Bronchial epithelial cell (primary cell): Measurements from ENCODE around the gene TMEM63C. TPM values are rescaled to one million over a fixed set of nuclear protein-coding genes. Genes with fewer than 3 reads are reported as not detected.

Experiments
- DNase-seq: peaks from one replicate; pipeline ENCODE4 v3.0.0-alpha.2; 2010; ENCODE audit warnings: low read depth
- FAIRE-seq: peaks from 2 replicates; lab custom pipeline; 2011; peaks lifted over from hg19 to GRCh38; lab: Jason Lieb, UNC
- H3K27me3 ChIP-seq: 2 replicates; pipeline ENCODE4 v1.5.1; 2011; ENCODE audit warnings: low read length; ENCODE audit not compliant: control insufficient read depth, insufficient read depth
- H3K36me3 ChIP-seq: 2 replicates; pipeline ENCODE4 v1.5.1; 2011; ENCODE audit warnings: low read length; ENCODE audit not compliant: control insufficient read depth, insufficient read depth
- H3K4me3 ChIP-seq: 2 replicates; pipeline ENCODE4 v1.5.1; 2011; ENCODE audit warnings: mild to moderate bottlenecking, low read depth, low read length, control low read depth
- total RNA-seq: library from RNA; depleted of rRNA; stranded (reverse); fragments of >200 nt; gene quantifications from 2 replicates; pipeline ENCODE4 v1.2.1, GENCODE V29; 2014
- TF ChIP-seq, protein P1 (sequence below): IDR thresholded peaks from 2 replicates; pipeline ENCODE4 v1.5.1; 2011; ENCODE audit warnings: mild to moderate bottlenecking, moderate library complexity, low read length, control low read depth, inconsistent platforms; ENCODE audit not compliant: insufficient read depth, severe bottlenecking

The TMEM63C gene
- total RNA-seq, 1 donor from 2014 or later = 0.79 TPM

- FAIRE-seq = no peak
- Histone ChIP-seq H3K27me3 (peaks cover 3% of the 10 kb centered on the region), H3K4me3 (no peak overlapping the region), H3K36me3 (no peaks in the 10 kb centered on the region)
- TF ChIP-seq, protein P1, sequence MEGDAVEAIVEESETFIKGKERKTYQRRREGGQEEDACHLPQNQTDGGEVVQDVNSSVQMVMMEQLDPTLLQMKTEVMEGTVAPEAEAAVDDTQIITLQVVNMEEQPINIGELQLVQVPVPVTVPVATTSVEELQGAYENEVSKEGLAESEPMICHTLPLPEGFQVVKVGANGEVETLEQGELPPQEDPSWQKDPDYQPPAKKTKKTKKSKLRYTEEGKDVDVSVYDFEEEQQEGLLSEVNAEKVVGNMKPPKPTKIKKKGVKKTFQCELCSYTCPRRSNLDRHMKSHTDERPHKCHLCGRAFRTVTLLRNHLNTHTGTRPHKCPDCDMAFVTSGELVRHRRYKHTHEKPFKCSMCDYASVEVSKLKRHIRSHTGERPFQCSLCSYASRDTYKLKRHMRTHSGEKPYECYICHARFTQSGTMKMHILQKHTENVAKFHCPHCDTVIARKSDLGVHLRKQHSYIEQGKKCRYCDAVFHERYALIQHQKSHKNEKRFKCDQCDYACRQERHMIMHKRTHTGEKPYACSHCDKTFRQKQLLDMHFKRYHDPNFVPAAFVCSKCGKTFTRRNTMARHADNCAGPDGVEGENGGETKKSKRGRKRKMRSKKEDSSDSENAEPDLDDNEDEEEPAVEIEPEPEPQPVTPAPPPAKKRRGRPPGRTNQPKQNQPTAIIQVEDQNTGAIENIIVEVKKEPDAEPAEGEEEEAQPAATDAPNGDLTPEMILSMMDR = no peak
- no peak for DNase-seq
Observed at GRCh38 chr14:77260199-77260598, 78.6 kb downstream of the TMEM63C start.

DNA sequence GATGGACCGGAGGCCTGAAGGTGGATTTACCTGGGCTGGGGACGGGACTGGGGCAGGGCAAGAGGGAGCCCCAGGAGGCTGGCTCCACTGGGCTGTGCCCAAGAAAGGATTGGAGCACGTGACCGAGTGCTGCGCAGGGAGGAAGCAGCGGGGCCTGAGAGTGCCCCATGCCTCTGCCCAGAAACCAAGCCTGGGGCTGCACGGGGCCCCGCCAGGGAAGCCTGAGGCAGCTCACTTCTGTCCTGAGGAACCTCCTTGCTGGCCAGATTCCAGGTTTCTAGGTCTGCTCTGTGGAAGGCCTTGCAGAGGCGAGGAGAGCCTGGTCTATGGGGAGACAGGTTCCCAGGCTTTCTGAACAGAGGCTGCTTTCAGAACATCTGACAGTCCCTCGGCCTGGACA is 79.0 kb downstream of the TMEM63C start:
- DNase-seq = no peak
- no peak for FAIRE-seq
- Histone ChIP-seq H3K4me3 (no peak overlapping the region), H3K27me3 (peaks cover 3% of the 10 kb centered on the region), H3K36me3 (no peaks in the 10 kb centered on the region)
- TF ChIP-seq, protein P1 = no peak

DNA sequence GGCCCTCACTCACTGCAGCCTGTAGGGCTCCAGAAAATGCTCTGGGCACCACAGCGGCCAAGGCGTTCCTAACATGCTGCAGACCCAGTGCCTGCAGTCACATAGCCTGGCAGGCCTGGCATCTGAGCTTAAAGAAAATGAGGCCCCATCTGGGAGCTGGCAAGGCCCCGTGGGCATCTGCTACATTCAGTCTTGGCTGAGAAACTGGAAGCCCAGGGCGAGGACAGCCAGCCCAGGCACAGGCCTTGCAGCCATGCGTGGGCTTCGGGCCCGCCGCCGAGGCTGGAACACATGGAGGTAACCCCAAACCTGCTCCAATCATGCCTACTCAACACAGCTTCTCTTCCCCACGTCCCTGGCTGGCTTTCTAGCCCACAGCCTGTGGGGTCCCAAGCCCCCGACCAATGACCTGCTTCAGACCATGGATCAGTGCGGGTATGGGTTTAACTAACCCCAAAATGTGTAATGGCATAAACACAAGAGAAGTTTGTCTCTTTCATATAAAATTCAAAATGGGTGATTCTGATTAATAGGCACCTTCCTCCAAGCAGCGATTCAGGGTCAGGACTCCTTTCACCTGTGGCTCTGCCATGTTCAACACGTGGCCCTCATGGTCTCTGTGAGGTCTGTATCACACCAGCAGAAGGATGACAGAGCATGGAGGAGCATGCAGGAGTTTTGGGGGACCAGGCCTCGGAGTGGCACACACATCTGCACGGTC is 83.0 kb downstream of the TMEM63C start:
- H3K27me3 ChIP-seq = peaks cover 4% of the 10 kb centered on the region
- TF ChIP-seq, protein P1 = no peak
- no peak for FAIRE-seq

GRCh38 chr14:77265187-77265515 is 83.6 kb downstream of the TMEM63C start:
- H3K4me3 ChIP-seq = no peak overlapping the region
- DNase-seq = no peak
- TF ChIP-seq, protein P1 = no peak
- no peaks in the 10 kb centered on the region for H3K36me3 ChIP-seq
- no peak for FAIRE-seq
- peaks cover 3% of the 10 kb centered on the region for H3K27me3 ChIP-seq

More for the DNA sequence above, 83.0 kb downstream of the TMEM63C start:
- no peaks in the 10 kb centered on the region for H3K36me3 ChIP-seq
- H3K4me3 ChIP-seq = no peak overlapping the region
- DNase-seq = no peak

DNA sequence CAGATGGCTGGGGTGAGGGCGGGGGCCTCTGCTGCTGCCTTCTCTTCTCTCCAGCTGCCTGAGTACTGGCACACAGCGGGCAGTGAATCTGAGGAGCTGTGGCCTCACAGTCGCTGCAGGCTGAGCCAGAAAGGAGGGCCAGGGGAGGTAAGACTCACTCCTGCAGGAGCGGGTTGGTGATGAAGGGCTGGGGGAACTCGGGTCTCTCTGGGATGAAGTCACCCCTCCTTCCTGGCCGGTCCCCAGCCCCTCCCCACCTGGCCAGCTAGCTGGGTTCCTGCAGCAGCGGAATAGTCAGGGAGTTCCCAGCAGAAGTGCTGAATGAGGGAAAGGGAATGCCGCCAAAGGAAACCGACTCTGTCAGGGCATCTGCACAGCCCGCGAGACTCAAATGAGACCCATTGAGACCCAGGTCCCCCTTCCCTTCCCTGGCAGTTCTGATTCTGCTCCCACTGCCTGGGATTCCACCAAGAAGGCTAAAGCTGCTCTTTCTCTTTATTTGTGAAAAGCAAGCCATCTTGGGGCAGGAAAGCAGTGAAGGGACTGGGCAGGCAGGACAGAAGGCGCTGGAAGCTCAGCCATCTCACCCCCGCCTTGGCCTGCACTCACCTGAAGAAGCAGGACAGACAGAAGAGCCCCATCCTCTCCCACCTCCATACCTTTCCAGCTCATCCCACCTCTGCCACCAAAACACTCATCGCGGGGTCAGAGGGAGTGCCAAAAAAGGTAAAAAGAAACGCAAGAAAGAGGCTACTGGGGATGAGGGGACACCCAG is 84.2 kb downstream of the TMEM63C start:
- Histone ChIP-seq H3K36me3 (no peaks in the 10 kb centered on the region), H3K4me3 (no peak overlapping the region), H3K27me3 (peaks cover 9% of the 10 kb centered on the region)
- TF ChIP-seq, protein P1 = no peak
- no peak for DNase-seq
- no peak for FAIRE-seq
